Measurements from ENCODE around the gene TMEM208. TPM values are rescaled to one million over a fixed set of nuclear protein-coding genes. Genes with fewer than 3 reads are reported as not detected.

The TMEM208 gene
- total RNA-seq, 6 donors from 2014 or later = 21.1 to 50.6 (median 48.5) TPM

GRCh38 chr16:67190448-67191399 lies 36.2 kb upstream of the TMEM208 start:
- peaks cover 25 to 51% (median 34%) of the 10 kb centered on the region in 4 donors for H3K4me1 ChIP-seq
- no peaks in the 10 kb centered on the region for H3K27me3 ChIP-seq
- H3K4me3 ChIP-seq = peak overlapping the region in 3 of 4 donors; percentile 33 to 46 (median 37)
- H3K27ac ChIP-seq = peak overlapping the region; percentile 38 to 89 (median 48)
- ATAC-seq (ENCODE audit: low FRiP score in 2 of 2) = no peak
- WGBS, 2 donors = 71 to 72% methylated on average over 13 of the region's 13 CpGs
- H3K36me3 ChIP-seq = peaks cover 10 to 27% (median 20%) of the 10 kb centered on the region in 4 donors
- H3K9me3 ChIP-seq = no peaks in the 10 kb centered on the region
- DNase-seq = no peak
- TF ChIP-seq CTCF (IDR thresholded peaks at IDR 0.05) (no peak), POLR2AphosphoS5 (IDR thresholded peaks at IDR 0.05) (no peak), POLR2A (IDR thresholded peaks at IDR 0.05) (no peak), EP300 (IDR thresholded peaks at IDR 0.05) (no peak)

GRCh38 chr16:67191411-67191994 lies 35.4 kb upstream of the TMEM208 start:
- ATAC-seq (ENCODE audit: low FRiP score in 2 of 2) (no peak), DNase-seq (no peak)
- Histone ChIP-seq H3K4me3 (peak overlapping the region in 3 of 4 donors; percentile 92 to 99 (median 98)), H3K27me3 (no peaks in the 10 kb centered on the region), H3K27ac (peak overlapping the region in 3 of 4 donors; percentile 46 to 89 (median 88)), H3K9me3 (no peaks in the 10 kb centered on the region), H3K4me1 (peaks cover 23 to 46% (median 29%) of the 10 kb centered on the region in 4 donors), H3K36me3 (peaks cover 18 to 35% (median 28%) of the 10 kb centered on the region in 4 donors)
- TF ChIP-seq CTCF (IDR thresholded peaks at IDR 0.05) (no peak), POLR2A (IDR thresholded peaks at IDR 0.05) (no peak), EP300 (IDR thresholded peaks at IDR 0.05) (no peak), POLR2AphosphoS5 (IDR thresholded peaks at IDR 0.05) (no peak)
- WGBS, 2 donors = 17 to 19% methylated on average over 9 of the region's 9 CpGs

- ATAC-seq (ENCODE audit: low FRiP score in 2 of 2) (peak; percentile 90 to 97), DNase-seq (peak; percentile 95 to 97)
- Histone ChIP-seq H3K36me3 (peaks cover 18 to 41% (median 34%) of the 10 kb centered on the region in 4 donors), H3K27me3 (no peaks in the 10 kb centered on the region), H3K4me1 (peaks cover 23 to 46% (median 29%) of the 10 kb centered on the region in 4 donors), H3K9me3 (no peaks in the 10 kb centered on the region), H3K27ac (peak within 1 kb of the TSS; percentile 79 to 89 (median 84)), H3K4me3 (peak within 1 kb of the TSS; percentile 92 to 99 (median 98))
- 0 to 1% methylated on average over 9 to 52 of the region's 54 CpGs for WGBS, 2 donors
- TF ChIP-seq POLR2A (IDR thresholded peaks at IDR 0.05) (peak in 3 of 4 donors; percentile 41 to 87 (median 48)), EP300 (IDR thresholded peaks at IDR 0.05) (peak in 1 of 4 donors; percentile 57), POLR2AphosphoS5 (IDR thresholded peaks at IDR 0.05) (peak; percentile 96 to 98), CTCF (IDR thresholded peaks at IDR 0.05) (peak in 4 of 6 experiments; percentile 12 to 44 (median 22))
Measured at GRCh38 chr16:67191995-67192681, 34.8 kb upstream of the TMEM208 start, which contains the start of gene E2F4. Gene E2F4, plus strand, starts transcription at chr16:67192155. Its CDS starts 73 bp downstream, at chr16:67192228.

- WGBS, 2 donors = 28 to 31% methylated on average over 11 to 17 of the region's 17 CpGs
- H3K27ac ChIP-seq = peak overlapping the region; percentile 79 to 89 (median 84)
- H3K4me3 ChIP-seq = peak overlapping the region; percentile 92 to 99 (median 98)
- H3K9me3 ChIP-seq = no peaks in the 10 kb centered on the region
- peaks cover 23 to 50% (median 31%) of the 10 kb centered on the region in 4 donors for H3K4me1 ChIP-seq
- no peak for ATAC-seq (ENCODE audit: low FRiP score in 2 of 2)
- TF ChIP-seq POLR2AphosphoS5 (IDR thresholded peaks at IDR 0.05) (no peak), POLR2A (IDR thresholded peaks at IDR 0.05) (no peak), CTCF (IDR thresholded peaks at IDR 0.05) (no peak)
- no peaks in the 10 kb centered on the region for H3K27me3 ChIP-seq
- DNase-seq = no peak
- peaks cover 18 to 49% (median 41%) of the 10 kb centered on the region in 4 donors for H3K36me3 ChIP-seq
Measured at GRCh38 chr16:67192781-67193361, 34.1 kb upstream of the TMEM208 start.
